ENCODE data around the gene DOCK10. TPM values are rescaled to one million over a fixed set of nuclear protein-coding genes. Genes with fewer than 3 reads are reported as not detected.

DOCK10 gene
- total RNA-seq, 1 donor from 2014 or later: 2.0 TPM

- no peak for DNase-seq (ENCODE audit: low read depth in 2 of 2)
Observed at GRCh38 chr2:224780823-224781222, 261.4 kb downstream of the DOCK10 start.

- DNase-seq (ENCODE audit: low read depth in 2 of 2): no peak
Observed at GRCh38 chr2:224780106-224780505, 262.2 kb downstream of the DOCK10 start.

GRCh38 chr2:224778474-224778877 is 263.8 kb downstream of the DOCK10 start:
- peak; percentile 66 to 74 for DNase-seq (ENCODE audit: low read depth in 2 of 2)

- DNase-seq (ENCODE audit: low read depth in 2 of 2): peak in 1 of 2 donors; percentile 27
Observed at GRCh38 chr2:224777559-224777930, 264.7 kb downstream of the DOCK10 start.

GRCh38 chr2:224776795-224777558 is 265.3 kb downstream of the DOCK10 start:
- DNase-seq (ENCODE audit: low read depth in 2 of 2): no peak

- DNase-seq (ENCODE audit: low read depth in 2 of 2): no peak
Observed at GRCh38 chr2:224775647-224776046, 266.6 kb downstream of the DOCK10 start.

- DNase-seq (ENCODE audit: low read depth in 2 of 2): no peak
Observed at GRCh38 chr2:224774735-224775134, 267.5 kb downstream of the DOCK10 start.

GRCh38 chr2:224772494-224772893 is 269.8 kb downstream of the DOCK10 start:
- peak in 1 of 2 donors; percentile 45 for DNase-seq (ENCODE audit: low read depth in 2 of 2)

- no peak for DNase-seq (ENCODE audit: low read depth in 2 of 2)
Observed at GRCh38 chr2:224769489-224769888, 272.8 kb downstream of the DOCK10 start.

GRCh38 chr2:224764565-224765236 is 277.6 kb downstream of the DOCK10 start:
- DNase-seq (ENCODE audit: low read depth in 2 of 2): no peak

- DNase-seq (ENCODE audit: low read depth in 2 of 2): no peak
Observed at GRCh38 chr2:224757934-224758548, 284.2 kb downstream of the DOCK10 start.

GRCh38 chr2:224753743-224754540 is 288.3 kb downstream of the DOCK10 start:
- DNase-seq (ENCODE audit: low read depth in 2 of 2): no peak

GRCh38 chr2:224751996-224752698 is 290.1 kb downstream of the DOCK10 start:
- DNase-seq (ENCODE audit: low read depth in 2 of 2): no peak

GRCh38 chr2:224749136-224749535 is 293.1 kb downstream of the DOCK10 start:
- DNase-seq (ENCODE audit: low read depth in 2 of 2): peak in 1 of 2 donors; percentile 28

- DNase-seq (ENCODE audit: low read depth in 2 of 2): no peak
Observed at GRCh38 chr2:224747765-224748164, 294.5 kb downstream of the DOCK10 start.

GRCh38 chr2:224736227-224736626 is 306.0 kb downstream of the DOCK10 start:
- DNase-seq (ENCODE audit: low read depth in 2 of 2): no peak

GRCh38 chr2:224734949-224735348 is 307.3 kb downstream of the DOCK10 start:
- DNase-seq (ENCODE audit: low read depth in 2 of 2): no peak

- no peak for DNase-seq (ENCODE audit: low read depth in 2 of 2)
Observed at GRCh38 chr2:224731665-224732064, 310.6 kb downstream of the DOCK10 start.

- DNase-seq (ENCODE audit: low read depth in 2 of 2): no peak
Observed at GRCh38 chr2:224729435-224729834, 312.8 kb downstream of the DOCK10 start.

GRCh38 chr2:224724331-224724730 is 317.9 kb downstream of the DOCK10 start:
- DNase-seq (ENCODE audit: low read depth in 2 of 2): no peak

GRCh38 chr2:224723586-224724217 is 318.6 kb downstream of the DOCK10 start:
- DNase-seq (ENCODE audit: low read depth in 2 of 2): no peak
